ENCODE measurements around the gene COL27A1.
"Not testable (repeated sequence)": the region's sequence is repeated elsewhere in the genome, so short reads cannot be mapped to it uniquely, and the experiment has no call there.

Gene COL27A1

GRCh38 chr9:114314881-114315722, 159.8 kb downstream of the COL27A1 start:
- no peak overlapping the region for H3K27ac ChIP-seq

GRCh38 chr9:114315723-114316363, 160.5 kb downstream of the COL27A1 start:
- no peak overlapping the region for H3K27ac ChIP-seq
- TF ChIP-seq ZFX (IDR thresholded peaks at IDR 0.05) (no peak), CTCF (conservative IDR thresholded peaks at IDR 0.05) (no peak)

More at GRCh38 chr9:114314881-114315722, 159.8 kb downstream of the COL27A1 start:
- TF ChIP-seq ZFX (IDR thresholded peaks at IDR 0.05): no peak
- no peak for TF ChIP-seq CTCF (conservative IDR thresholded peaks at IDR 0.05)

GRCh38 chr9:114316605-114317230, 161.4 kb downstream of the COL27A1 start:
- no peak for TF ChIP-seq ZFX (IDR thresholded peaks at IDR 0.05)
- no peak for TF ChIP-seq CTCF (conservative IDR thresholded peaks at IDR 0.05)
- H3K27ac ChIP-seq: no peak overlapping the region

GRCh38 chr9:114317665-114318357, 162.5 kb downstream of the COL27A1 start:
- H3K27ac ChIP-seq: no peak overlapping the region
- TF ChIP-seq CTCF (conservative IDR thresholded peaks at IDR 0.05): no peak
- TF ChIP-seq ZFX (IDR thresholded peaks at IDR 0.05): no peak

GRCh38 chr9:114318416-114318815, 163.1 kb downstream of the COL27A1 start:
- TF ChIP-seq ZFX (IDR thresholded peaks at IDR 0.05): no peak
- no peak for TF ChIP-seq CTCF (conservative IDR thresholded peaks at IDR 0.05)
- no peak overlapping the region for H3K27ac ChIP-seq

- no peak overlapping the region for H3K27ac ChIP-seq
- TF ChIP-seq CTCF (conservative IDR thresholded peaks at IDR 0.05) (no peak), ZFX (IDR thresholded peaks at IDR 0.05) (no peak)
Measured at GRCh38 chr9:114319147-114319546, 163.8 kb downstream of the COL27A1 start.

GRCh38 chr9:114320710-114321109, 165.4 kb downstream of the COL27A1 start:
- not testable (repeated sequence) for H3K27ac ChIP-seq

All from C4-2B (cell line).